Measurements from ENCODE around the gene ANKS3. TPM values are rescaled to one million over a fixed set of nuclear protein-coding genes. Genes with fewer than 3 reads are reported as not detected.

Gene ANKS3
- total and polyA plus RNA-seq, 8 donors: 8.7 to 69.1 (median 12.6) TPM

DNA sequence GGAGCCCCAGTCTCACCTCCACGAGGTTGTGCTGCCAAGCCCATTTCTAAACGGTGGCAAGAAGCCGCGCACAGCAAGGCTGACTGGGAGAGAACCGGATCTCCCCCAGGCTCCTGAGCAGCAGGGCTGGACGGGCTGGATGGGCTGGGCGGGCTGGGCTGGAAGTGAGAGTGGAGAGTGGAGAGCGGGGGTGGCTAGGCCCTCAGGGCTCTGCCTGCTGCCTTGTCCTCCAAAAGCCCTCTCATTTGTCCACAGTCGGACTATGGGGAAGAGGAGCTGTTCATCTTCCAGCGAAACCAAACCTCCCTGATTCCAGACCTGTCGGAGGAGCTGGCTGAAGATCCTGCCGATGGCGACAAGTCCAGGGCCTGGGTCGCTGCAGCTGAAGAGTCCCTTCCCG lies 3.5 kb upstream of the ANKS3 start:
- intact Hi-C loops (cut with DNase I): no loop called here
- ATAC-seq (no peak), FAIRE-seq (no peak), DNase-seq (peak in 1 of 6 donors; percentile 37)
- Histone ChIP-seq H3K27ac (no peak overlapping the region), H3K4me1 (peaks cover 0 to 3% (median 0%) of the 10 kb centered on the region in 3 donors), H3K4me3 (no peak overlapping the region), H3K9me3 (no peaks in the 10 kb centered on the region), H3K36me3 (no peaks in the 10 kb centered on the region), H3K27me3 (no peaks in the 10 kb centered on the region)
- TF ChIP-seq, protein P1, sequence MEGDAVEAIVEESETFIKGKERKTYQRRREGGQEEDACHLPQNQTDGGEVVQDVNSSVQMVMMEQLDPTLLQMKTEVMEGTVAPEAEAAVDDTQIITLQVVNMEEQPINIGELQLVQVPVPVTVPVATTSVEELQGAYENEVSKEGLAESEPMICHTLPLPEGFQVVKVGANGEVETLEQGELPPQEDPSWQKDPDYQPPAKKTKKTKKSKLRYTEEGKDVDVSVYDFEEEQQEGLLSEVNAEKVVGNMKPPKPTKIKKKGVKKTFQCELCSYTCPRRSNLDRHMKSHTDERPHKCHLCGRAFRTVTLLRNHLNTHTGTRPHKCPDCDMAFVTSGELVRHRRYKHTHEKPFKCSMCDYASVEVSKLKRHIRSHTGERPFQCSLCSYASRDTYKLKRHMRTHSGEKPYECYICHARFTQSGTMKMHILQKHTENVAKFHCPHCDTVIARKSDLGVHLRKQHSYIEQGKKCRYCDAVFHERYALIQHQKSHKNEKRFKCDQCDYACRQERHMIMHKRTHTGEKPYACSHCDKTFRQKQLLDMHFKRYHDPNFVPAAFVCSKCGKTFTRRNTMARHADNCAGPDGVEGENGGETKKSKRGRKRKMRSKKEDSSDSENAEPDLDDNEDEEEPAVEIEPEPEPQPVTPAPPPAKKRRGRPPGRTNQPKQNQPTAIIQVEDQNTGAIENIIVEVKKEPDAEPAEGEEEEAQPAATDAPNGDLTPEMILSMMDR (IDR thresholded peaks at IDR 0.05): no peak
- 76 to 82% methylated on average over 15 of the region's 15 CpGs for WGBS, 2 donors

DNA sequence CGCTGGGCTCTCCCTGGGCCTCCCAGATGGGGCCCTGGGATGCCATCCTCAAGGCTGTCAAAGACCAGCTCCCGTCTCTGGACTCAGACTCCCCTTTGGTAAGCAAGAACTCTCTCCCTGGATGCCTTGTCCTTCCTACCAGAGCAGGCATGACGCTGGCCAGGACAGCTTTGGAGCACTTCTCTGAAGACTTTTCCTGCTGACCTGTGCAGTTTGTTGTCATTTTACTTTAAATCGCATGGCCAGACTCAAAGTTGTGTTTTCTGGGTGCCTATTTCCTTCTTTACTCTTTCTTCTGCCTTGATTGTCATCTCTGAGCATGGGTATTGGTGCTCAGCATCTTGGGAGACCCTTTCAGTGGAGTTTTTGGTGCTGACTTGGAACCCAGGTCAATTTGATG lies 2.5 kb upstream of the ANKS3 start:
- no peaks in the 10 kb centered on the region for H3K36me3 ChIP-seq
- intact Hi-C loops (cut with DNase I): no loop called here
- H3K4me1 ChIP-seq: peaks cover 0 to 3% (median 0%) of the 10 kb centered on the region in 3 donors
- WGBS, 2 donors: 87 to 95% methylated on average over 4 of the region's 4 CpGs
- H3K27ac ChIP-seq: no peak overlapping the region
- DNase-seq (no peak), FAIRE-seq (no peak), ATAC-seq (no peak)
- H3K27me3 ChIP-seq: no peaks in the 10 kb centered on the region
- TF ChIP-seq, protein P1 (IDR thresholded peaks at IDR 0.05): no peak
- no peak overlapping the region for H3K4me3 ChIP-seq
- H3K9me3 ChIP-seq: no peaks in the 10 kb centered on the region

DNA sequence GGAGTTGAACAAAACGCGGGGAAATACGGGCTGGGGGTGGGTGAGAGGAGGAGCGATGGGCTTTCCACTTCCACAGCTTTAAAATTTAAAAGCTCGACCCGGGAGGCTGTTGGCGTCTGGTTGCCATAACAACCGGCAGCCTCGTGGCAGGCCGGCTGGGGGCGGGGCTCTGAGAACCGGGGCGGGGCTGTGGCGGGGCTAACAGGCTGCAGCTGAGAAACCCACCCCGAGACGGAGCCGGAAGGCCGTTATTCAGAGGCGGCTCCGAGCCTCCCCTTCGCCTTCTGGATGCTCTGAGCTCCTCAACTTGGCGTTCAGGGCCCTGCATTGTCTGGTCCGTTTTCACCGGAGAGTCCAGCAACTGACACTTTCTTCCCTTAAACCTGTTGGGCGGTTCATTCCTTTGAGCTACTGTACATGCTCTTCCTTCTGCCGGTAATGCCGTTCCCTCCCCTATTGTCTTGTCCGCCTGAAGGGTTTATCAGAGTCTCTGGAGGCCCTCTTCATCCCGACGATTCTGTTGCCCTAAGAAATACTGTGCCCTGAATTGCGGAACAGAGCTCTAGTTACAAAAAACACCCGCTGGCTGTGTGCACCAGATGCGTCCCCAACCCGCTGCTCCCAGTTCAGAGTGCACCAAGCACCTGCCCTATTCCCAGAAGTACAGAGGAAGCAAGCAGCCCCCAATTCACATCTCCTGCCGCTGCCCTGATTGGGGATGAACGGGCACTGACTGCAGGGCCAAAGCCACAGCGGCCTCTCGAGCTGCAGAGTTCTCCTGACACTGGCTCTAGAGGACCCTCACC lies 862 bp upstream of the ANKS3 start:
- WGBS, 2 donors: 3 to 4% methylated on average over 38 of the region's 38 CpGs
- FAIRE-seq (no peak), DNase-seq (peak; percentile 87 to 95 (median 92)), ATAC-seq (peak; percentile 77 to 92 (median 84))
- H3K9me3 ChIP-seq: no peaks in the 10 kb centered on the region
- intact Hi-C loops (cut with DNase I): no loop called here
- TF ChIP-seq, protein P1 (IDR thresholded peaks at IDR 0.05): no peak
- peak overlapping the region; percentile 68 to 95 (median 84) for H3K4me3 ChIP-seq
- H3K27ac ChIP-seq: peak overlapping the region; percentile 67 to 90 (median 82)
- no peaks in the 10 kb centered on the region for H3K27me3 ChIP-seq
- H3K4me1 ChIP-seq: peaks cover 0 to 3% (median 0%) of the 10 kb centered on the region in 3 donors
- H3K36me3 ChIP-seq: no peaks in the 10 kb centered on the region

DNA sequence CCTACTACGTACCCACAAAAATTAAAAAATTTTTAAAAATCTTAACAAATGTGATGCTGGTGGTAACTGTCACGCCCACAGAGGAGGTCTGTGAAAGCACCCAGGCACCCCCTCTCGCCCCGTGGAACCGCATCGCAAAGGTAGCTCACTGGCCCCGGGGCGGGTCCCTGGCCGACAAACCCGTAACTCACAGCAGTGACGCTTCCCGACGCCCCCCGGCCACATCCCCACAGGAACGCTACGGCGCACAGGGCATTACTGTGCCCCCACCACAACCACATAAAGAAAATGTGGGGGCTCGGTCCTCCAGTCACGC lies 366 bp downstream of the ANKS3 start:
- DNase-seq (no peak), FAIRE-seq (no peak), ATAC-seq (peak in 2 of 4 donors; percentile 5 to 12)
- WGBS, 2 donors: 0 to 1% methylated on average over 19 of the region's 19 CpGs
- H3K36me3 ChIP-seq: peaks cover 0 to 6% (median 0%) of the 10 kb centered on the region in 3 donors
- no peaks in the 10 kb centered on the region for H3K27me3 ChIP-seq
- H3K4me3 ChIP-seq: peak overlapping the region; percentile 68 to 95 (median 84)
- H3K9me3 ChIP-seq: no peaks in the 10 kb centered on the region
- intact Hi-C loops (cut with DNase I): no loop called here
- H3K27ac ChIP-seq: peak overlapping the region; percentile 28 to 90 (median 74)
- H3K4me1 ChIP-seq: peaks cover 0 to 3% (median 0%) of the 10 kb centered on the region in 3 donors
- TF ChIP-seq, protein P1 (IDR thresholded peaks at IDR 0.05): no peak

DNA sequence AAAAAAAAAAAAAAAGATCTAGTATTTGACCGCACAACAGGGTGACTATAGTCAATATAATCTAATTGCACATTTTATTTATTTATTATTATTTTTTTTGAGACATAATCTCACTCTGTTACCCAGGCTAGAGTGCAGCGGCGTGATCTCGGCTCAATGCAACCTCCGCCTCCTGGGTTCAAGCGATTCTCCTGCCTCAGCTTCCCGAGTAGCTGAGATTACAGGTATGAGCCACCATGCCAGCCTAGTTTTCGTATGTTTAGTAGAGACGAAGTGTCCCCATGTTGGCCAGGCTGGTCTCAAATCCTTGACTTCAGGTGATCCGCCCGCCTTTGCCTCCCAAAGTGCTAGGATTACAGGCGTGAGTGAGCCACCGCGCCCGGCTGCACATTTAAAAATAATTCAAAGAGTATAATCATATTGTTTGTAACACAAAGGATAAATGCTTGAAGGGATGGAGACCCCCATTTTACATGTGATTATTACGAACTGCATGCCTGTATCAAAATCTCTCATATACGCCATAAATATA lies 794 bp downstream of the ANKS3 start:
- intact Hi-C loops (cut with DNase I): no loop called here

More for the DNA sequence above, 794 bp downstream of the ANKS3 start:
- 17 to 21% methylated on average over 17 of the region's 17 CpGs for WGBS, 2 donors
- Histone ChIP-seq H3K27ac (no peak overlapping the region), H3K4me1 (peaks cover 0 to 3% (median 0%) of the 10 kb centered on the region in 3 donors), H3K4me3 (peak overlapping the region; percentile 68 to 95 (median 84)), H3K36me3 (peaks cover 0 to 6% (median 0%) of the 10 kb centered on the region in 3 donors), H3K9me3 (no peaks in the 10 kb centered on the region), H3K27me3 (no peaks in the 10 kb centered on the region)
- ATAC-seq: no peak
- TF ChIP-seq, protein P1 (IDR thresholded peaks at IDR 0.05): no peak
- no peak for FAIRE-seq
- peak in 1 of 6 donors; percentile 26 for DNase-seq
